IMR-90 (cell line): Measurements from ENCODE around the gene FKBP7. TPM values are rescaled to one million over a fixed set of nuclear protein-coding genes. Genes with fewer than 3 reads are reported as not detected.

Source experiments
- ATAC-seq: fragments of 200-7000 bp; cut with Tn5 transposase; 2 replicates; pipeline ENCODE4 v1.9.1; 2020; ENCODE audit warnings: low read depth, mild to moderate bottlenecking, moderate library complexity
- BruUV-seq: library from RNA; stranded (reverse); fragments of 400-500 nt; replicated peaks from 2 replicates; lab custom pipeline; 2021; lab: Mats Ljungman, UMichigan
- CTCF ChIA-PET: fragments of 300-600 bp; formaldehyde crosslinking; extraction: SDS; loops from one replicate; lab custom pipeline; 2021; ENCODE audit warnings: antibody characterized with exemption; lab: Yijun Ruan, JAX
- POLR2A ChIA-PET: fragments of 300-600 bp; sonication (Branson Sonifier 250); formaldehyde crosslinking; loops from one replicate; lab custom pipeline; 2022; ENCODE audit warnings: antibody characterized with exemption; ENCODE audit not compliant: unreplicated experiment; lab: Charles Lee
- DNase-seq: peaks from one replicate; pipeline ENCODE4 v3.0.0; 2013
- H2AFZ ChIP-seq: replicated peaks from 2 replicates; pipeline ENCODE3; 2013; ENCODE audit warnings: low read length, mild to moderate bottlenecking; ENCODE audit not compliant: poor library complexity
- H2AK5ac ChIP-seq: 2 replicates; pipeline ENCODE4 v1.6.1; 2013; ENCODE audit warnings: low read depth, low read length, inconsistent platforms
- H2AK9ac ChIP-seq: replicated peaks from 2 replicates; pipeline ENCODE3; 2013; ENCODE audit warnings: mild to moderate bottlenecking, low read depth, low read length, moderate library complexity; ENCODE audit not compliant: poor library complexity
- H2BK120ac ChIP-seq: 2 replicates; pipeline ENCODE4 v1.6.1; 2013; ENCODE audit warnings: low read depth, low read length, inconsistent platforms
- H2BK15ac ChIP-seq: 3 replicates; pipeline ENCODE4 v1.6.1; 2013; ENCODE audit warnings: low read depth, low read length, inconsistent platforms
- H2BK20ac ChIP-seq: 2 replicates; pipeline ENCODE4 v1.6.1; 2013; ENCODE audit warnings: low read depth, mild to moderate bottlenecking, inconsistent platforms, low read length, moderate library complexity
- H2BK5ac ChIP-seq: 2 replicates; pipeline ENCODE4 v1.6.1; 2013; ENCODE audit warnings: mild to moderate bottlenecking, low read depth, low read length, inconsistent platforms; ENCODE audit not compliant: poor library complexity, severe bottlenecking
- H3K14ac ChIP-seq: replicated peaks from 2 replicates; pipeline ENCODE4 v1.6.1; 2013; ENCODE audit warnings: low read depth, low read length, inconsistent platforms
- H3K18ac ChIP-seq: 2 replicates; pipeline ENCODE4 v1.6.1; 2013; ENCODE audit warnings: low read depth, low read length, control low read depth
- H3K23ac ChIP-seq: 2 replicates; pipeline ENCODE4 v1.6.1; 2013; ENCODE audit warnings: low read depth, low read length, inconsistent platforms
- H3K27ac ChIP-seq: 2 replicates; pipeline ENCODE4 v1.5.1; 2013; ENCODE audit warnings: mild to moderate bottlenecking, control low read depth, low read length; ENCODE audit not compliant: insufficient read depth
- H3K27me3 ChIP-seq: 2 replicates; pipeline ENCODE4 v1.6.1; 2013; ENCODE audit warnings: low read length; ENCODE audit not compliant: control insufficient read depth, insufficient read depth
- H3K36me3 ChIP-seq: 2 replicates; pipeline ENCODE4 v1.6.1; 2013; ENCODE audit warnings: low read length, mixed read lengths; ENCODE audit not compliant: control insufficient read depth, insufficient read depth
- H3K4ac ChIP-seq: 2 replicates; pipeline ENCODE4 v1.6.1; 2013; ENCODE audit warnings: low read depth, low read length, inconsistent platforms
- H3K4me1 ChIP-seq: 2 replicates; pipeline ENCODE4 v1.6.1; 2013; ENCODE audit warnings: low read length, mixed read lengths; ENCODE audit not compliant: control insufficient read depth, insufficient read depth
- H3K4me2 ChIP-seq: 2 replicates; pipeline ENCODE4 v1.6.1; 2013; ENCODE audit warnings: low read depth, mild to moderate bottlenecking, control low read depth, low read length, moderate library complexity
- H3K4me3 ChIP-seq: 2 replicates; pipeline ENCODE4 v1.5.1; 2013; ENCODE audit warnings: low read depth, mild to moderate bottlenecking, control low read depth, low read length, moderate library complexity; ENCODE audit not compliant: insufficient read depth
- H3K56ac ChIP-seq: 2 replicates; pipeline ENCODE4 v1.6.1; 2013; ENCODE audit warnings: low read length, inconsistent platforms; ENCODE audit not compliant: insufficient read depth; ENCODE audit errors: extremely low read depth
- H3K79me1 ChIP-seq, 2 experiments: 2 replicates each; pipeline ENCODE4 v1.6.1; 2013; ENCODE audit warnings: low read length in 2 of 2, inconsistent platforms in 1 of 2, low read depth in 1 of 2
- H3K9ac ChIP-seq: 2 replicates; pipeline ENCODE4 v1.6.1; 2013; ENCODE audit warnings: low read depth, low read length, control low read depth
- H3K9me1 ChIP-seq: 2 replicates; pipeline ENCODE4 v1.6.1; 2013; ENCODE audit warnings: low read length, inconsistent platforms; ENCODE audit not compliant: insufficient read depth
- H3K9me3 ChIP-seq: 2 replicates; pipeline ENCODE4 v1.6.1; 2013; ENCODE audit warnings: low read length; ENCODE audit not compliant: control insufficient read depth, insufficient read depth
- H4K20me1 ChIP-seq: 2 replicates; pipeline ENCODE4 v1.6.1; 2013; ENCODE audit warnings: low read length, inconsistent platforms; ENCODE audit not compliant: insufficient read depth
- H4K5ac ChIP-seq: 2 replicates; pipeline ENCODE4 v1.6.1; 2013; ENCODE audit warnings: mild to moderate bottlenecking, low read depth, low read length, control low read depth
- H4K8ac ChIP-seq, 2 experiments: 2 replicates each; pipeline ENCODE4 v1.6.1; 2013; ENCODE audit warnings: low read depth in 2 of 2, low read length in 2 of 2, control low read depth in 1 of 2, inconsistent platforms in 1 of 2
- H4K91ac ChIP-seq: 2 replicates; pipeline ENCODE4 v1.6.1; 2013; ENCODE audit warnings: low read depth, low read length, inconsistent platforms; ENCODE audit not compliant: insufficient read depth
- BHLHE40 ChIP-seq: fragments of 150-350 bp; IDR thresholded peaks from 2 replicates; pipeline ENCODE4 v1.6.1; 2016; ENCODE audit warnings: mild to moderate bottlenecking, low read depth, low read length
- WGBS, 2 experiments: methylation state at CpG; one replicate each; pipeline versions ENCODE4 v1.1.5 to v1.1.7; 2013; ENCODE audit warnings: missing lambda C conversion rate in 2 of 2; ENCODE audit not compliant: insufficient read length in 1 of 2; ENCODE audit errors: extremely low coverage in 2 of 2; 5-methylcytosine and 5-hydroxymethylcytosine counted together
- dilution Hi-C: fragments of 300-500 bp; cut with HindIII; formaldehyde crosslinking; loops from one replicate; pipeline ENCODE4 v1.14.3; 2018; ENCODE audit warnings: low sequenced_read_pairs; ENCODE audit not compliant: unreplicated experiment
- in situ Hi-C: fragments of 300-500 bp; cut with MboI; formaldehyde crosslinking; loops from 3 replicates; pipeline ENCODE4 v1.14.3; 2019; ENCODE audit warnings: low sequenced_read_pairs, inconsistent platforms, mixed read lengths
- intact Hi-C: fragments of 100-400 bp; cut with micrococcal nuclease; formaldehyde crosslinking; loops from 2 replicates; pipeline ENCODE4 v1.10.0; 2022
- polyA plus RNA-seq, 3 experiments: library from polyadenylated mRNA; depleted of rRNA; stranded (reverse); fragments of >200 nt; gene quantifications; 2 replicates each; pipeline ENCODE4 v1.2.3, GENCODE V29; 2012; ENCODE audit warnings: low replicate concordance in 1 of 3
- total RNA-seq: library from RNA; depleted of rRNA; stranded (reverse); fragments of >200 nt; gene quantifications from 2 replicates; pipeline ENCODE4 v1.2.3, GENCODE V29; 2012

FKBP7 gene
- total and polyA plus RNA-seq, 2 of the 4 experiments (the other 2 are of a cell fraction), result 32.6 to 51.0 TPM

- no peak for DNase-seq
- Histone ChIP-seq H3K4me2 (no peak overlapping the region), H2AK5ac (no peak overlapping the region), H3K18ac (no peak overlapping the region), H3K9ac (no peak overlapping the region), H4K91ac (no peak overlapping the region), H2BK15ac (no peak overlapping the region), H3K9me1 (no peaks in the 10 kb centered on the region), H3K9me3 (no peaks in the 10 kb centered on the region), H3K4me3 (no peak overlapping the region), H4K5ac (no peak overlapping the region), H3K27ac (no peak overlapping the region), H4K8ac (no peak overlapping the region), H3K4me1 (no peaks in the 10 kb centered on the region), H3K79me1 (peaks cover 0 to 5% of the 10 kb centered on the region in 2 experiments; a peak in 1 of 4 replicates), H3K36me3 (peaks cover 28% of the 10 kb centered on the region), H2AFZ (no peak overlapping the region), H2BK120ac (no peak overlapping the region), H2AK9ac (no peak overlapping the region), H3K4ac (no peak overlapping the region), H3K14ac (no peak overlapping the region), H2BK5ac (no peak overlapping the region), H3K56ac (no peak overlapping the region), H4K20me1 (no peaks in the 10 kb centered on the region), H3K27me3 (no peaks in the 10 kb centered on the region), H2BK20ac (no peak overlapping the region), H3K23ac (no peak overlapping the region)
- ChIA-PET POLR2A (no interaction called here), CTCF (interaction anchor here (1.6 kb wide), 1 partner anchor 9 kb away, joined by 3 read pairs; no protein-coding TSS in a partner anchor)
- WGBS, 2 experiments, result no CpG with 5 or more reads among the region's 2 CpGs
- no peak for ATAC-seq
- intact Hi-C loops, result loop anchor here (1.0 kb wide), 1 partner anchor 14 kb away; no protein-coding TSS in a partner anchor
- dilution Hi-C loops, result no loop called here
- in situ Hi-C loops, result no loop called here
- no TSS peak for BruUV-seq
- TF ChIP-seq BHLHE40, result no peak
These were observed 41.7 kb downstream of the FKBP7 start for GRCh38 chr2:178436662-178437061.
